KOPT-K1 (cell line): ENCODE results near the gene EPB41L2.
"Not testable (repeated sequence)": the region's sequence is repeated elsewhere in the genome, so short reads cannot be mapped to it uniquely, and the experiment has no call there.

Experiments used
- H3K27ac ChIP-seq: fragments of 200-600 bp; sonication (generic); 2 replicates; pipeline ENCODE4 v1.5.1; 2016; ENCODE audit warnings: antibody characterized with exemption, mild to moderate bottlenecking, low read depth, low read length; ENCODE audit not compliant: poor library complexity, severe bottlenecking
- H3K36me3 ChIP-seq: fragments of 200-600 bp; sonication (generic); 2 replicates; pipeline ENCODE4 v1.5.1; 2017; ENCODE audit warnings: antibody characterized with exemption, mild to moderate bottlenecking, low read length, moderate library complexity; ENCODE audit not compliant: insufficient read depth
- H3K9me3 ChIP-seq: fragments of 200-600 bp; sonication (generic); 2 replicates; pipeline ENCODE4 v1.5.1; 2017; ENCODE audit warnings: antibody characterized with exemption, low read length, mild to moderate bottlenecking; ENCODE audit not compliant: insufficient read depth, poor library complexity, severe bottlenecking

Gene EPB41L2

DNA sequence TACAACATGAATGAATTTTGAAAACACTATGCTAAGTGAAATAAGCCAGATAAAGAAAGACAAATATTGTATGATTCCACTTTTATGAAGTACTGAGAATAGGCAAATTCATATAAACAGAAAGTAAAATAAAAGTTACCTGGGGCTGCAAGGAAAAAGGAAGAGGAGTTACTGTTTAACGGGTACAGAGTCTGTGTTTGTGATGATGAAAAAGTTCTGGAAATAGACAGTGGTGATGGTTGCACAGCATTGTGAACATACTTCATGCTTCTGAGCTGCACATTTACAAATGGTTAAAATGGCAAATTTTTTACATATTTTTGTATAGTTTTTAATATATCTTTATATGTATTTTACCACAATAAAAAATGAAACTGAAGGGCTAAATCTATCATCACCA lies 29.4 kb downstream of the EPB41L2 start:
- H3K36me3 ChIP-seq = no peaks in the 10 kb centered on the region
- peaks cover 4% of the 10 kb centered on the region for H3K9me3 ChIP-seq
- no peak overlapping the region for H3K27ac ChIP-seq

- no peaks in the 10 kb centered on the region for H3K36me3 ChIP-seq
- H3K9me3 ChIP-seq = peaks cover 4% of the 10 kb centered on the region
- H3K27ac ChIP-seq = no peak overlapping the region
Measured at GRCh38 chr6:131029626-131030297, 33.3 kb downstream of the EPB41L2 start.

DNA sequence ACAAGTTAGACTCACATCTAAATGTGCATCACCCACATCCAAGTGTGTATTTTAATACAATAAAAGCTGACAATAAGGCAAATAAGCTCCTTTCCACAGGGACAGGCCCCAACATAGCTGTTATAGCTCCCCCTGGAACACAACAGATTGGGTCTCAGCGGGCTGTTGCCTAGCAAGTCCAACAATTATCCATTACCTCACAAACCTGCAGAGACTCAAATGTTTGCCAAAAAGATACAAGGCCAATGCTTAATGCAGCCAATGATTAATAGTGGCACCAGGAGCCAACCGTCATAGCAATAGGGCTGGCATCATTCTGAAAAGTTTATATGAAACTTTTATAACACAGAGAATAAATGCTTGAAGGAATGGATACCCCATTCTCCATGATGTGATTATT lies 35.7 kb downstream of the EPB41L2 start:
- Histone ChIP-seq H3K27ac (no peak overlapping the region), H3K9me3 (no peaks in the 10 kb centered on the region), H3K36me3 (no peaks in the 10 kb centered on the region)

GRCh38 chr6:131026243-131026642 lies 36.8 kb downstream of the EPB41L2 start:
- Histone ChIP-seq H3K9me3 (peaks cover 3% of the 10 kb centered on the region), H3K27ac (no peak overlapping the region)

GRCh38 chr6:131024565-131024964 lies 38.5 kb downstream of the EPB41L2 start:
- Histone ChIP-seq H3K27ac (no peak overlapping the region), H3K36me3 (no peaks in the 10 kb centered on the region), H3K9me3 (peaks cover 3% of the 10 kb centered on the region)

More at GRCh38 chr6:131026243-131026642, 36.8 kb downstream of the EPB41L2 start:
- no peaks in the 10 kb centered on the region for H3K36me3 ChIP-seq

DNA sequence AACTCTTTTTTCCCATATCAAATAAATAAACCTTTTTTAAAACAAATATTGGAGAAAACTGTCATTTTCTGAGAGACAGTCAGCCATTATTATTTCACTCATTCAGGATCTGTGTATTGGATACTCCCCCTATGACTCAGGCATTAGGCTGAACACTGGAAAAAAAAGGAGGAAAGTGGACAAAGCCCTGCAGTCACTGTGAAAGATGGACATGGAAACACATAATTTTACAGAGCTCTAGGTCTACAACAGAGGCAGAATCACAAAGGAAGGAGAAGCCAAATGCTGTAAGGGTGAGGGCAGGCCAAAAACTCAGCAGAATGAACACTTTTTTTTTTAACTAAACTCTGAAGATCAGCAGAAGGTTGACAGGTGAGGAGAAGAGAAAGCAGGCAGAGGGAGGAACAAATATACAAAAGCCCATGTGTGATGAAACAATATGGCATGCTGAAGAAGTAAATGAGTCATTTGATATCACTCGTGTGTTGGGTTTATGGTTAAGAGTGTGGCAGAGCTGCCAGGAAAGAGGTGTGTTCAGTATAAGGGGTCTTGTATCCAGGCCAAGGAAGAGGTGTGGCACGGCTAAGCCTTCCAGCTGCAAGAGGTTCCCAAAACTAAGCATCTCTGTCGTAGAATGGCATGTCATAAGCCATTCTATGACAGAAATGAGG lies 39.1 kb downstream of the EPB41L2 start:
- Histone ChIP-seq H3K9me3 (peaks cover 3% of the 10 kb centered on the region), H3K36me3 (no peaks in the 10 kb centered on the region), H3K27ac (no peak overlapping the region)

- Histone ChIP-seq H3K36me3 (no peaks in the 10 kb centered on the region), H3K9me3 (peaks cover 3% of the 10 kb centered on the region), H3K27ac (no peak overlapping the region)
Measured at GRCh38 chr6:131022691-131023090, 40.4 kb downstream of the EPB41L2 start.

DNA sequence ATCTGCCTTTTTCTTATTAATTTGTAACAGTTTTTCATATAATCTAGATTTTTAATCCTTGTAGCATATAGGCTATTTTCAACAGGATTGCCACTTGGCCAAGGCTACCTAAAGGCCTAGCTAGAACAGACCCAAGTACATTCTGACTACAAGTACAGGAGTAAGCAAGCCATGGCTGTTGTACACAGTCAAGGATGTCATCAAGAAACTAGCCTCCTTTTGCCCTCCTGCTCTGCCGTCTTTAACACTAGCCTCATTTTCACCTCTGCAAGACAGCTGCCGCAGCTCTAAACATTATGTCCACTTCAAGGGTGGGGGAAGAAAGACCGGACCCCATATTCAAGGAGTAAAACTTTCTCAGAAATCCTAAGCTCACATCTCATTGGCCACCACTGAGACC lies 45.1 kb downstream of the EPB41L2 start:
- Histone ChIP-seq H3K36me3 (no peaks in the 10 kb centered on the region), H3K27ac (no peak overlapping the region), H3K9me3 (peaks cover 3% of the 10 kb centered on the region)

- Histone ChIP-seq H3K9me3 (peaks cover 11% of the 10 kb centered on the region), H3K36me3 (no peaks in the 10 kb centered on the region), H3K27ac (no peak overlapping the region)
Measured at GRCh38 chr6:131015630-131016263, 47.3 kb downstream of the EPB41L2 start.

- Histone ChIP-seq H3K27ac (no peak overlapping the region), H3K36me3 (no peaks in the 10 kb centered on the region), H3K9me3 (peaks cover 12% of the 10 kb centered on the region)
Measured at GRCh38 chr6:131015025-131015591, 47.9 kb downstream of the EPB41L2 start.

DNA sequence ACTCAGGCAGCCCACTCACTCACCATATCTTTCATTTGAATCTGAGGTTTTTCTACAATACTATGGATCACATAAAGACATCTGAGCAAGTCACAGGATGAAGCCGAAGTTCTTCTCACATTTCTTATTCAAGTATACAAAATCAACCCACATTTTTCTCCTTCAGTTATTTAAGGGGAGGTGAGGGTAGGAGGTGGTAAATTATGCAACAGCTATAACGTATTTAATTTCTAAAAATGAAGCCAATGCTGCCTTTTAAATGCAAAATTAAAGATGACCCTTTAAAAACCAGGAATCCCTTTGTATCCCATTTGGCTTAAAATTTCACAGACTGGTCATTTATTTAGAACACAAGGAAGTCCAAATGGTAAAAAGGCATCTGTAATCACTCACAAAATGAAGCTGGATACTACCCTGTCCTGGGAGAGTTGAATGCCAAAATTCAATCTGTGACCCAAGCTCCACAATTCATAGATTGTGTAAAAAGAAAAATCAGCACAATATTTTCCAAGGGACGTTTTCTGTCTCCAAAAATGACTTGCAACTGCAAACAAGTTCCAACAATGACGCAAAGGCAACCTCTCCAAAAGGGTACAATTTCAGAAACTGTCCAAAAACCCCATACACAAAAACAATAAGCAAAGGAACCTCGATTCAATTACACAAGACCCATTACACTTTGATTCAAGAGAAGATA lies 48.8 kb downstream of the EPB41L2 start:
- Histone ChIP-seq H3K36me3 (no peaks in the 10 kb centered on the region), H3K9me3 (peaks cover 21% of the 10 kb centered on the region), H3K27ac (no peak overlapping the region)

- H3K36me3 ChIP-seq = no peaks in the 10 kb centered on the region
- H3K9me3 ChIP-seq = peaks cover 28% of the 10 kb centered on the region
- H3K27ac ChIP-seq = no peak overlapping the region
Measured at GRCh38 chr6:131013495-131013894, 49.5 kb downstream of the EPB41L2 start.

DNA sequence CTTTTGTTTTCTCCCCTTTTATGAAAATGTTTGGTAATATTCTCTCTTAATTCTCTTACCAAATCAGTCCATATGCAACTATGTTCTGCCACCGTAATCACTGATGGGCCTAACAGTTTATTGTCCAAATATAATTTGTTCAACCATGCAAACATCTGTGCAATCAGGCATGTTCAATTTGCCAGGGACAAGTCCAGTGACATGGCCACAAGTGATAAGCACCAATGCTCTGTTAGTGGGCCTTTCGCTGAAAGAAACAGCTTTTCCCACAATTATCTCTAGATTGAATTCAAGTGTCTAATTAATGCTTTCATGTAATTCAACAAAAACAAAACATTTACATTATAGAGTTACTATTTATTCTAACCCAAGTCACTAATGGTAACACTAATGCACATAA lies 53.3 kb downstream of the EPB41L2 start:
- H3K9me3 ChIP-seq = peaks cover 50% of the 10 kb centered on the region
- no peaks in the 10 kb centered on the region for H3K36me3 ChIP-seq
- no peak overlapping the region for H3K27ac ChIP-seq

GRCh38 chr6:131008965-131009364 lies 54.1 kb downstream of the EPB41L2 start:
- peaks cover 50% of the 10 kb centered on the region for H3K9me3 ChIP-seq
- H3K27ac ChIP-seq = not testable (repeated sequence)

GRCh38 chr6:131007964-131008363 lies 55.1 kb downstream of the EPB41L2 start:
- H3K9me3 ChIP-seq = peaks cover 50% of the 10 kb centered on the region
- H3K36me3 ChIP-seq = not testable (repeated sequence)

More at GRCh38 chr6:131008965-131009364, 54.1 kb downstream of the EPB41L2 start:
- not testable (repeated sequence) for H3K36me3 ChIP-seq

More at GRCh38 chr6:131007964-131008363, 55.1 kb downstream of the EPB41L2 start:
- H3K27ac ChIP-seq = not testable (repeated sequence)
